OCI-LY1 (cell line): ENCODE measurements around the gene MTIF2.

Experiments used
- CTCF ChIP-seq: fragments of 200-600 bp; sonication (generic), shearing (Covaris generic); IDR thresholded peaks from 2 replicates; pipeline ENCODE4 v1.5.1; 2017; ENCODE audit warnings: mild to moderate bottlenecking, antibody characterized with exemption, low read length, moderate library complexity, mixed read lengths
- EZH2 ChIP-seq: fragments of 200-600 bp; sonication (generic), shearing (Covaris generic); IDR thresholded peaks from 2 replicates; pipeline ENCODE4 v1.8.0; 2017; ENCODE audit warnings: borderline replicate concordance, mixed run types, mild to moderate bottlenecking, antibody characterized with exemption, low read length, moderate library complexity, mixed read lengths

- TF ChIP-seq CTCF = no peak
- TF ChIP-seq EZH2 = no peak
These were observed 39.8 kb downstream of the MTIF2 start for GRCh38 chr2:55229221-55229620.
